ELR (cell line): ENCODE measurements around the gene SPPL2B.

Experiments
- DNase-seq: peaks from one replicate; pipeline ENCODE4 v3.0.0-alpha.2; 2015; ENCODE audit warnings: low read depth

The SPPL2B gene

DNA sequence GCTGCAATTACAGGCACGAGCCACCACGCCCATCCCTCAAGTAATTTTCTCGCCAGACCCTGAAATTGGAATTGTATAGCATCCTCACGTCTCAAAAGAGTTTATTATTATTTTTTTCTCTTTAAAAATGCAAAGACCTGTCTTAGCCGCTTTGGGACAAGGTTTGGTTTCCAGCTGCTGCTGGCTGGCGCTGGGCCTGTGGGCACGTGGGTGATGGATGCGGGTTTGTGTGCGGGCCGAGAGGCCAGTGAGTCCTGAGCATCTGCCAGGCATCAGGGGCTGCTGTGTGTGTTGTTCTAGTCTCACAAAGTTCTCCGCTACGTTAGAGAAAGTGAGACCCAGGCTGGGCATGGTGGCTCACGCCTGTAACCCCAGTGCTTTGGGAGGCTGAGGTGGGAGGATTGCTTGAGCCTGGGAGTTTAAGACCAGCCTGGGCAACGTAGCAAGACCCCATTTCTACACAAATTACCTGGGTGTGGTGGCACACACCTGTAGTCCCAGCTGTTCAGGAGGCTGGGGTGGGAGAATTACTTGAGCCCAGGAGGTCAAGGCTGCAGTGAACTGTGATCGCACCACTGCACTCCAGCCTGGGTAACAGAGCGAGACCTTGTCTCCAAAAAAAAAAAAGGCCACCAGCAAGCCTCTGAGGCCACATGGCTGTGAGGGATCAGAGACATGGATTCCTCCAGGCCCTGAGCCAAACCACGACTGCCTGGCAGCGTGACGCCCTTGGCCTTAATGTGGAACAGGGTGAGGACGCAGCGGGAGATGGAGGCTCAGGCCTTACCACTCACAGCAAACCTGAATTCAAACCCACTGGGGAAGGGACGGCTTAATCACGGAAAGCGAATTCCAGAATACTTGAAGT, 26.9 kb downstream of the SPPL2B start:
- DNase-seq: no peak

GRCh38 chr19:2356036-2356646, 27.7 kb downstream of the SPPL2B start:
- no peak for DNase-seq

- no peak for DNase-seq
Measured at GRCh38 chr19:2357279-2358206, 29.1 kb downstream of the SPPL2B start.

DNA sequence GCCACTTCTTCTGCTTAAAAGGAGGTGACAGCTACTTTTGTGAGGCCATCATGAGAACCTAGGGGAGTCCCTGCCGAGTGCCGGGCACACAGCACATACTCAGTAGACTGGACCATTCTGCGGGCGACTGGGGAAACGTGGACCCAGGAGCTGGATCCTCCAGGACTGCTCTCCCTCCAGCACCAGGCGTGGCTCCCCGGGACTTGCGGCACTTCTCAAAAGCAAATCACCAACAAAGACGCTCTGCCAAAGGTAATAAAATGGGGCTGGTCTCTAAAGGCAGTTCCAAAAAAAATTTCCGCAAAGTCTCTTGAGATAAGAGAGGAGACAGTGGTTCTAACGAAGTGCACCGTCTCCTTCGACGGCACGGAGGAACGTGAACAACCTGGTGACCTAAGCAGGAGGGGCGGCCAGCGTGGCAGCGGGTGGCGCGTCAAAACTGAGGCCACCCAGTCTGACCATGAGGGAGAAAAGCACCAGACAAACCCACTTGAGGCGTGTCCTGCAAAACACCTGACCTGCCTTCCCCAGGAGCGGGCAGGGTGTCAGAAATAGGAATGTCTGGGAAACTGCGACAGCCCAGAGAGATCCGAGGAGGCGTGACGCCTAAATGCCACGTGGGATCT, 30.2 kb downstream of the SPPL2B start:
- no peak for DNase-seq

DNA sequence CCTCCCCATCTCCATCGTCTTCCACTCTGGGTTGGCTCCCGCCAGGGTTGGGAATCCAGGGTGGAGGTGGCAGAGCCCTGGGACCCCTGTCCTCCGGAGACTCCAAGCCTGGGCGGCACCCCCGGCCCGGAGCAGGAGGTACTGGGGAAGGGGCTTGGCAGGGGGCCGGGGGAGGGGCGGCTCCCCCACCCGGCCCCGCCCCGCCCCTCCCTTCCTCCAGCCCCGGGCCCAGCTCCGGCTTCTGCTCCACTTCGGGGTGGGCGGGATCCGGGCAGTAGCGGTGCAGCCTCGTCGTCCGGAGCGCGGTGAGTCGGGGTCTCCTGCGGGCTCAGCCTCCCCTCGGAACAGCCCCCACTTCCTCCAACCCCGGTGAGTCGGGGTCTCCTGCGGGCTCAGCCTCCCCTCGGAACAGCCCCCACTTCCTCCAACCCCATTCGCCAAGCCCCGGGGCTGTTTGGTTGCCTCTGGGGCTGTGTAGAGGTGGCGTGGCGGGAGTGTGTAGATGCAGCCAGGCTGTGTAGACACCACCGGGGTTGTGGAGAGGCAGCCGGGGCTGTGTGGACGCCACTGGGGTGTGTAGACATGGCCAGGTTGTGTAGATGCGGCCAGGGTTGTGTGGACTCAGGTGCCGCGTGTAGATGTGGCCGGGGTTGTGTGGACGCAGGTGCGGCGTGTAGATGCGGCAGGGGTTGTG, 31.7 kb downstream of the SPPL2B start, which contains the start of gene TMPRSS9:
TSS of gene TMPRSS9 (plus strand) at position 274 of the 694 bp plus-strand sequence. CDS start 29,521 bp downstream, outside the sequence.
- DNase-seq: no peak

- DNase-seq: no peak
Measured at GRCh38 chr19:2360833-2361232, 32.3 kb downstream of the SPPL2B start.

GRCh38 chr19:2361246-2362045, 33.0 kb downstream of the SPPL2B start:
- no peak for DNase-seq

GRCh38 chr19:2362046-2362969, 33.8 kb downstream of the SPPL2B start:
- no peak for DNase-seq

DNA sequence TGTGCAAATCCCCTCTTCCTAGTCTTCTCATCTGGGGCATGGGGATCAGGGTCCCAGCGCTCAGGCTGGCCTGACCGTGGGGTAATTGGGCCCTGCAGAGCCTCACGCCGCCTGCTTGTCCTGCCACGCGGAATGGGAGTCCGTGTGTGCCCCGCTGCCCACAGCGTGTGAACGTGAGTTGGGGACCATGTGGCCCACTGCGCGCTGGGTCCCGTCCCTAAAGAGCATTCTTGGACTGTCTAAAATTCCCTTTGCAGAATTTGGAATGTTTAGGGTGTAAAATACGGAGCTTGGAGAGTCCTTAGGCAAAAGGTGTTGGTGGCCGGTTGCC, 34.5 kb downstream of the SPPL2B start:
- DNase-seq: no peak

GRCh38 chr19:2363419-2363818, 34.9 kb downstream of the SPPL2B start:
- no peak for DNase-seq

GRCh38 chr19:2365201-2365970, 36.9 kb downstream of the SPPL2B start:
- no peak for DNase-seq

DNA sequence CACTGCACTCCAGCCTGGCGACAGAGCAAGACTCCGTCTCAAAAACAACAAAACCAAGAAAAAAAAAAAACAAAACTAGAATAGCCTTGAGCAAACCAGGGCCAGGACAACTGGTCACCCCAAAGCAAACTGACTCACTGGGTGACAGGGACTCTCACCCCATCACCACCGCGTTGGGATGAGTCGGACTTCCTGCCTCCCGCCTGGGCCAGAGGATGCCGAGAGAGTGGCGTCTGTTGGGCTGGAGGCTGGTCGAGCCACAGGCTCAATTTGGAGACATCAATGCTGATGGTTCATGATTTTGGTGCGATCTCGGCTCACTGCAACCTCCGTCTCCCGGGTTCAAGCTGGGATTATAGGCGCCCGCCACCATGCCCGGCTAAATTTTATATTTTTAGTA, 43.2 kb downstream of the SPPL2B start:
- peak; percentile 89 for DNase-seq

DNA sequence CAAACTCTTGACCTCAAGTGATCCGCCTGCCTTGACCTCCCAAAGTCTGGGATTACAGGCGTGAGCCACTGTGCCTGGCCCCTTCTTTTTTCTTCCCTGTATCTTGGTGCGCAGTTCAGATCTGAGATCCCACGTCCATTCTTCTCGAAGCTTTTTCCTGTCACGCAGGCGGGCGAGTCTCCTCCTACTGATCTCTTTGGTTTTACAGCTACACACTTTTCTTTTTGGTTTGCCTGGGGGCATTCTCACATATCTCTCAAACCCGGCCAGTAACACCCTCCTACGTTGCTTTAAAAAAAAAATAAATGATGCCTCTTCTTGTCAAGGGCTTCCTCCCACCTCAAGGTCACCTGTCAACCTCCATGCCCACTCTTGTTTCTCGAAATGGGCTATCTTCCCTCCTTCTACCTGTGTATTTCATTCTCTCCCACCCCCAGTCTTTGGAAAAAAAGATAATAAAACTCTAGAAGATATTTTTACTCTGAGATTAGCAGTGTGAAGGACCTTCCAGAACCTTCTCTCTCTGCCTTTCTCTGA, 43.7 kb downstream of the SPPL2B start:
- peak; percentile 35 for DNase-seq

DNA sequence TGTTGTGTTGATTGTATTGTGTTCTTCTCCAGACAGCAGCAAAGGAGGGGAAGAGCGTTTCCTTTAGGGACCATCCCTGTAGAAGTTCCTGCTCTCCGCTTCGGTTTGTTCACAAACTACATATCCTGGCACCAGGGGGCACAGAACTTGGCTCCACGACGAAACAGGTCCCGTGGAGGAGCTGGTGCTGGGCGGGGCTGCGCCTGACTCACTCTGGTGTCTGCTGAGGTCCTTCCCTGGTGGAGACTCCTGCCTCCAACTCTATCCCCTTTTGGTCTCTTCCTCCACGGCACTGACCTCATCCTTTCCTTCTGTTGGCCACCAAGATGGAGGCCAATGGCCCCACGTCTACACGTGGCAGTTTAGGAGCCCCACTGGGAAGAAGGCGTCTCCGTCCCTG, 46.3 kb downstream of the SPPL2B start:
- peak; percentile 36 for DNase-seq

DNA sequence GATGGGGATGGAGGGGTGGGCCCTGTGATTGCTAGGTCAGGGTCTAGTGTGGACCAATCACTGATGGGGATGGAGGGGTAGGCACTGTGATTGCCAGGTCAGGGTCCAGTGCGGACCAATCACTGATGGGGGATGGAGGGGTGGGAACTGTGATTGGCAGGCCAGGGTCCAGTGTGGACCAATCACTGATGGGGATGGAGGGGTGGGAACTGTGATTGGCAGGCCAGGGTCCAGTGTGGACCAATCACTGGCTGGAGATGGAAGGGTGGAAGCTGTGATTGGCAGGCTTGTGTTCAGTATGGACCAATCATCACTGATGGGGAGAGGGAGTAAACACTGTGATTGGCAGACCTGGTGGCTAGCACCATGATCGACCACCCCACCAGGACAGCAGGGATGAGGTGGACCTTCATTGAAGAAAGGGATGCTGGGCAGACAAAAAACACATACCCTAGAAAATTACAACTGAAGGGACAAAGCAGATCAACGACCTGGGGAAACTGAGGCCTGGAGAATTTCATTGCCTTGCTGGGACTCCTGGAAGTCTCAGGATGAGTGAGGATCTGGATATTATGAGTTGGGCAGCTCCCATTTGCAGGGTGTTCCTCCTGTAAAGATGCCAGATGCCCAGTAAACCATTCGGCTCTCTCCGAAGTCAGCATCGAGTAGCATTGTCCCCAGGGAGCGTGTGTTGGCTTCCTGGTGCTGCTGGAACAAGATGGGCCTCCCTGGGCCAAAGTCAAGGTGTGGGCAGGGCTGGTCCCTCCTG, 47.1 kb downstream of the SPPL2B start:
- DNase-seq: peak; percentile 22

DNA sequence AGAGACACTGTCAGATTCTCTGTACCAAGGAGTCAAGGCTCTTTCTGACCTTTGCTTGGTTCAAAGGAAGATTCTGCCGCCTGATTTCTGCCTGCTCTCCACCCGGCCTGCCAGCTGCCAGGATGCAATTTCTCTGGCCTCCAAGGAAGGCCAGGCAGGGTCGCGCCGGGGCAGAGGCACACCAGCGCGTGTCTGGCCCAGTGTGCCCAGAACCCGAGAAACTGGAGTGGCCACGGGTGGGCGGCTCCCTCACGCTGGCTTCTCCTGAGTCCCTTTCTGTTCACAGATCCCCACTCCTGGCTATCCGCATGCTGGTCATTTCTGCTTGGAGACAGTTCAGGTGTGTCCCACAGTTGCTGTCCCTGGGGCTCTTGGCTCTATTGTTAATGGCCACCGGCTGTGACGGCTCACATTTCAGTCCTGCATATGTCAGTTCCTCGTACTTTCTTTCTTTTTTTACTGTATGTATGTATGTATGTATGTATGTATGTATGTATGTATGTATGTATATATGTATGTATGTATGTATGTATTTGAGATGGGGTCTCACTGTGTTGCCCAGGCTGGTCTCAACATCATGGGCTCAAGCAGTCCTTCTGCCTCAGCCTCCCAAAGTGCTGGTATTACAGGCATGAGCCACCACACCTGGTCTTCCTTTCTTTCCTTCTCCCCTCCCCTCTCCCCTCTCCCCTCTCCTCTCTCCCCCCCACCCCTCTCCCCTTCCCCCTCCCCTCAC, 48.5 kb downstream of the SPPL2B start:
- no peak for DNase-seq

GRCh38 chr19:2380567-2380966, 52.1 kb downstream of the SPPL2B start:
- no peak for DNase-seq
